Progenitor cell of endocrine pancreas (in vitro differentiated cells): ENCODE results near the gene PIMREG. TPM values are rescaled to one million over a fixed set of nuclear protein-coding genes. Genes with fewer than 3 reads are reported as not detected.

Experiments used
- DNase-seq: peaks from one replicate; pipeline ENCODE4 v3.0.0; 2021; ENCODE audit warnings: low spot score; ENCODE audit not compliant: unreplicated experiment
- H3K27ac Mint-ChIP-seq: 2 replicates; pipeline ENCODE4 v1.8.0; 2021; ENCODE audit warnings: mild to moderate bottlenecking, moderate library complexity, mixed read lengths
- H3K27me3 Mint-ChIP-seq: 2 replicates; pipeline ENCODE4 v1.8.0; 2021; ENCODE audit warnings: mixed read lengths
- H3K36me3 Mint-ChIP-seq: 2 replicates; pipeline ENCODE4 v1.8.0; 2022; ENCODE audit warnings: mixed read lengths; ENCODE audit not compliant: insufficient read depth
- H3K4me1 Mint-ChIP-seq: 2 replicates; pipeline ENCODE4 v1.8.0; 2021; ENCODE audit warnings: low read depth, mixed read lengths
- H3K4me3 Mint-ChIP-seq: 2 replicates; pipeline ENCODE4 v1.8.0; 2021; ENCODE audit warnings: low read depth, mild to moderate bottlenecking, moderate library complexity, mixed read lengths
- H3K9me3 Mint-ChIP-seq: 2 replicates; pipeline ENCODE4 v1.8.0; 2021; ENCODE audit warnings: low read depth, mixed read lengths
- CTCF ChIP-seq: fragments of 200-600 bp; sonication (generic); IDR thresholded peaks from one replicate; pipeline ENCODE4 v1.5.0; 2021; ENCODE audit warnings: antibody characterized with exemption, mild to moderate bottlenecking; ENCODE audit not compliant: unreplicated experiment
- total RNA-seq: library from RNA; stranded (reverse); gene quantifications from 2 replicates; pipeline ENCODE4 v1.2.1, GENCODE V29; 2021

Gene PIMREG
- total RNA-seq, 1 donor from 2014 or later, result 13.8 TPM

GRCh38 chr17:6437956-6438355 lies 6.3 kb upstream of the PIMREG start:
- no peaks in the 10 kb centered on the region for H3K36me3 Mint-ChIP-seq
- no peak for TF ChIP-seq CTCF
- no peak overlapping the region for H3K27ac Mint-ChIP-seq
- H3K4me3 Mint-ChIP-seq, result no peak overlapping the region
- H3K4me1 Mint-ChIP-seq, result peaks cover 11% of the 10 kb centered on the region
- DNase-seq, result no peak
- H3K9me3 Mint-ChIP-seq, result no peaks in the 10 kb centered on the region
- peaks cover 14% of the 10 kb centered on the region for H3K27me3 Mint-ChIP-seq

- Mint-ChIP-seq H3K36me3 (no peaks in the 10 kb centered on the region), H3K27me3 (peaks cover 17% of the 10 kb centered on the region), H3K27ac (no peak overlapping the region), H3K4me3 (no peak overlapping the region), H3K4me1 (peaks cover 17% of the 10 kb centered on the region), H3K9me3 (no peaks in the 10 kb centered on the region)
- no peak for TF ChIP-seq CTCF
- DNase-seq, result no peak
Measured at GRCh38 chr17:6439951-6440350, 4.3 kb upstream of the PIMREG start.

- no peak overlapping the region for H3K27ac Mint-ChIP-seq
- H3K27me3 Mint-ChIP-seq, result peaks cover 4% of the 10 kb centered on the region
- TF ChIP-seq CTCF, result no peak
- no peaks in the 10 kb centered on the region for H3K36me3 Mint-ChIP-seq
- no peak overlapping the region for H3K4me3 Mint-ChIP-seq
- no peak for DNase-seq
- H3K9me3 Mint-ChIP-seq, result no peaks in the 10 kb centered on the region
- peaks cover 17% of the 10 kb centered on the region for H3K4me1 Mint-ChIP-seq
Measured at GRCh38 chr17:6442775-6443174, 1.5 kb upstream of the PIMREG start.

GRCh38 chr17:6444571-6445335 lies 498 bp downstream of the PIMREG start:
- DNase-seq, result no peak
- peaks cover 10% of the 10 kb centered on the region for H3K4me1 Mint-ChIP-seq
- peak overlapping the region; percentile 88 for H3K4me3 Mint-ChIP-seq
- peaks cover 3% of the 10 kb centered on the region for H3K36me3 Mint-ChIP-seq
- no peaks in the 10 kb centered on the region for H3K9me3 Mint-ChIP-seq
- no peak for TF ChIP-seq CTCF
- peak overlapping the region; percentile 50 for H3K27ac Mint-ChIP-seq
- H3K27me3 Mint-ChIP-seq, result peaks cover 3% of the 10 kb centered on the region

- Mint-ChIP-seq H3K27ac (no peak overlapping the region), H3K4me3 (no peak overlapping the region), H3K27me3 (peaks cover 3% of the 10 kb centered on the region), H3K36me3 (peaks cover 6% of the 10 kb centered on the region), H3K9me3 (no peaks in the 10 kb centered on the region), H3K4me1 (peaks cover 17% of the 10 kb centered on the region)
- no peak for DNase-seq
- TF ChIP-seq CTCF, result no peak
Measured at GRCh38 chr17:6446516-6447100, 2.4 kb downstream of the PIMREG start.
